KBM-7 (cell line): ENCODE results near the gene PARD3.

Experiments
- DNase-seq: peaks from one replicate; pipeline ENCODE4 v3.0.0-alpha.2; 2015
- in situ Hi-C: fragments of 300-500 bp; cut with MboI; formaldehyde crosslinking; loops from 2 replicates; pipeline ENCODE4 v1.14.3; 2020; ENCODE audit warnings: low sequenced_read_pairs, low pct_unique_long_range_greater_than_20kb, mixed read lengths

Gene PARD3

DNA sequence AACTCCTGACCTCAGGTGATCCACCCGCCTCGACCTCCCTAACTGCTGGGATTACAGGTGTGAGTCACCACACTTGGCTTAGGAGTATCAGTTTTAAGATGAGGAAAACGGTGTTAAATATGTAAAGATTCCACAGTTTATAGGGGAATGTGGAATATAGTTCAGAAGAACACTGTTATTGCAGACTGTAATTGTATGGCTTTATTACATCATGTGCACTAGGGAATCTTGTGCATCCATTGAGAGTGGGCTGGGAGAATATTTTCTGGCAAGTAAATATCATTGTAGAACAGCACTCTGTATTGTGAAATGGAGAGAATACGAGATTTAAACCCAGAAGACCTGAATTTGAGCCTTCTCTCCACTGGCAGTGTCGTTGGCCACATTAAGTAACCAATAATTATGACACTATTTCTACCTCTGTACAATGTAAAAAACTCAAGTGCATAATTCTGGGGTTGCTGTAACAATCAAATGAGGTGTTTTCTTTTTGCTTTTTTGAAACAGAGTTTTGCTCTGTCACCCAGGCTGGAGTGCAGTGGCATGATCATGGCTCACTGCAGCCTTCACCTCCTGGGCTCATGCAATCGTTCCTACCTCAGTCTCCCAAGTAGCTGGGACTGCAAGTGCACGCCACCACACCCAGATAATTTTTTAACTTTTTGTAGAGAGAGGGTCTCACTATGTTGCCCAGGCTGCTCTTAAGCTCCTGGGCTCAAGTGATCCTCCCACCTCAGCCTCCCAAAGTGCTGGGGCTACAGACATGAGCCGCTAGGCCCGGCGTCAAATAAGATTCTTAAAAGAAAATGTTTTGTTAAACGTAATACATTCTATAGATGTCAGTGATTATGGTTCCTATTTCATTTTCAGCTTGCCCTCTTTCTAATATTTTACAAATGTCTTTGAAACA, 12.0 kb upstream of the PARD3 start:
- no peak for DNase-seq
- in situ Hi-C loops: no loop called here

DNA sequence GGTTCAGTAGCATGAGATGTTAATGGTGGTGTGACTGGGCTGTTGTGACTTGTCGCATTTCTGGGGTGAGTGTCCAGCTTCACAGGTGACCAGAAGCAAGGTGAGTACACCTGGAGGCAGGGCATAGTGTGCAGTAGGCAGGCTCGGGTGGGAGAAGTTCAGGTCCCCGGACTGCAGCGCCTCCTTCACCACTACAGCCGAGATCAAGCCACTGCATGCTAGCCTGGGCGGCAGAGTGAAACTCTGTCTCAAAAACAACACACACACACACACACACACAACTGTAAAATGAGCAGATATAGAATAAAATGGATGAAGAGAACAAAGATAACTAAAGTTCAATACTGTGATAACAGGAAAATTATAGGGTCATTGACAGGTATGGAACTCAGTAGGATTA, 11.1 kb upstream of the PARD3 start:
- DNase-seq: no peak
- in situ Hi-C loops: no loop called here

DNA sequence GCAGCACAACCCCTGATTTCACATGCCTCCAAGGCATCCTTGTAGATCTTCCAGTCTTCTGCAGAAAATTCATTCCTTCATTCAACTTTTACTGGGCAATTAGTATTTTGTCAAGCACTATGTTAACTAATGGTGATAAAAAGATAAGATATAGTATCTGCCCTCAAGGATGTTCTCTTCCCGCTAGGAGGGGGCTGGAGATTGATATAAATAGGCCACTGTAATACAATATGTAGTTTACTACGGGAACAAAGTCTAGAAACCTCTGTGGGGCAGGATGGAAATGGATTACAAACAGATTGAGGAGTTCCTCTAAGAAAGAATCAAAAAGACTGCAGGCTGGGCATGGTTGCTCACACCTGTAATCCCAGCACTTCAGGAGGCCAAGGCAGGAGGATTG, 10.3 kb upstream of the PARD3 start:
- no peak for DNase-seq
- in situ Hi-C loops: no loop called here

DNA sequence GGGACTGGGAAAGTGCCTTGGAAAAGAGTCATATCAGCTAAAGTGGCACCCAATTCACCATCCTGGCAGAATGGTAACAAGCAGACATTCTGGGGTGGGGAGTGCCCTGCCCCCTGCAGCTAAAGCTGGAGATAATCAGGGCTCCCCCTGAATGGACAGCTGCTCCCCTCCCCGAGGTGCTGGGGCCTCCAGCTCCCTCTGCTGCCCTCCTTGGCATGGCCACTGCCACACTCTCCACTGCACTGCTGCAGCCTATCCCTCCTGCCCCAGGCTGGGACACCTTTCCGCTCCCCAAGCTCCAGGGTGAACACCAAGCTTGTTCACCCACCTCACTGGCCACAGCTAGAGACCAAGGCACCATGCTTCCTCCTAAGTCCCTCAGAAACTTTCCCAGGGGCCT, 9.8 kb upstream of the PARD3 start:
- DNase-seq: no peak
- in situ Hi-C loops: no loop called here

DNA sequence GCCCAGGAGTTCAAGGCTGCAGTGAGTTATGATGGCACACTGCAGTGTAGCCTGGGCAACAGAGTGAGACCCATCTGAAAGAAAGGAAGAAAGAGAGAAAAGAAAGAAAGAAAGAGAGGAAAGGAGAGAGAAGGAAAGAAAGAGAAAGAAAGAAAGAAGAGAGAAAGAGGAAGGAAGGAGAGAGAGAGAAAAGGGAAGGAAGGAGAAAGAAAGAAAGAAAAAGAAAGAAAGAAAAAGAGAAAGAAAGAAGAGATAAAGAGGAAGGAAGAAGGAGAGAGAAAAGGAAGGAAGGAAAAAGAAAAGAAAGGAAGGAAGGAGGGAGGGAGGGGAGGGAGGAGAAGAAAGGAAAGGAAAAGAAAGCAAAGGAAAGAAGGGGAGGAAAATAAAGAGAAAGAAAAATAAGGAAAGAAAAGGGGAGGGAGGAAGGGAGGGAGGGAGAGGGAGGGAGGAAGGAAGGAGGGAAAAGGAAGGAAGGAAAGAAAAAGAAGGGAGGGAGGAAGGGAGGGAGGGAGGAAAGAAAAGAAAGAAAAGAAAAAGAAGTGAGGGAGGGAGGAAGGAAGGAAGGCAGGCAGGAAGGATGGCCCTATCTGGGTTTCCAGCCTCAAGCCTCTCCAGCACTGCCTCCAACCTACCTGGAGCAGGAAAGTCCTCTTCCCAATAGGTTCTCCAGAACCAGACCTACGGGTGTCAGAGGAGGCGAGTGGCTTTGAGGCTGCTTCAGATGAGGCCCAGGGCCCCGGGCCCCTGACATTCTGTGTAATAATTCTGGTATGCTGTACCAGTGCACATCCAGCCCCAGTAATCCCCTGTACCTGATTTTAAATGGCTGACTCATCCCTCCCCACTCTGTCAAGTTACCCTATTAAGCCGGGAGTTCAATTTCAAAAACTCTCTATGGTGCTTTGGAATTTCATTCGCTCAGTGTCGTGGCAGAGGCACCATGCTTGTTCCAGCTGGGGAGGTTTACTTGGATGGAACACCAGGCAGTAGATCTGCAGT, 6.8 kb upstream of the PARD3 start:
- DNase-seq: no peak
- in situ Hi-C loops: no loop called here

DNA sequence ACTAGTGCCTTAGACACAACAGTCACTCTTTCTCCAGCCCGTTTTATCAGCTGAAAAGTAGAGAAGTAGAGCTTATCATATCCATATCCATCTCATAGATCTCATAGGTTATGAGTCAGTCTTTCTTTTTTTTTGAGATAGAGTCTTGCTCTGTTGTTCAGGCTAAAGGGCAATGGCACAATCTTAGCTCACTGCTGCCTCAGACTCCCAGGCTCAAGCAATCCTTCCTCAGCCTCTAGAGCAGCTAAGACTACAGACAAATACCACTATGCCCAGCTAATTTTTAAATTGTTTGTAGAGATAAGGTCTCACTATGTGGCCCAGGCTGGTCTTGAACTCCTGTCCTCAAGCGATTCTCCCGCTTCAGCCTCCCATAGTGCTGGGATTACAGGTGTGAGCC, 2.5 kb upstream of the PARD3 start:
- DNase-seq: no peak
- in situ Hi-C loops: no loop called here

DNA sequence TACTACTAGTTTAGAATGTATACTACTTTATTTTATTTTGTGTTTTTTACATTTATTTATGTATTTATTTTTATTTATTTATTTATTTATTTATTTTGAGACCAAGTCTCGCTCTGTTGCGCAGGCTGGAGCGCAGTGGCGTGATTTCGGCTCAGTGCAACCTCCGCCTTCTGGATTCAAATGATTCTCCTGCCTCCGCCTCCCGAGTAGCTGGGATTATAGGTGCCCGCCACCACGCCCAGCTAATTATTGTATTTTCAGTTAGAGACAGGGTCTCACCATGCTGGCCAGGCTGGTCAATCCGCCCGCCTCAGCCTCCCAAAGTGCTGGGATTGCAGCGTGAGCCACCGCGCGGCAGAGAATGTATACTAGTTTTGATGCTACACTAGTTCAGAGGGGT, 2.0 kb upstream of the PARD3 start:
- DNase-seq: no peak
- in situ Hi-C loops: no loop called here

DNA sequence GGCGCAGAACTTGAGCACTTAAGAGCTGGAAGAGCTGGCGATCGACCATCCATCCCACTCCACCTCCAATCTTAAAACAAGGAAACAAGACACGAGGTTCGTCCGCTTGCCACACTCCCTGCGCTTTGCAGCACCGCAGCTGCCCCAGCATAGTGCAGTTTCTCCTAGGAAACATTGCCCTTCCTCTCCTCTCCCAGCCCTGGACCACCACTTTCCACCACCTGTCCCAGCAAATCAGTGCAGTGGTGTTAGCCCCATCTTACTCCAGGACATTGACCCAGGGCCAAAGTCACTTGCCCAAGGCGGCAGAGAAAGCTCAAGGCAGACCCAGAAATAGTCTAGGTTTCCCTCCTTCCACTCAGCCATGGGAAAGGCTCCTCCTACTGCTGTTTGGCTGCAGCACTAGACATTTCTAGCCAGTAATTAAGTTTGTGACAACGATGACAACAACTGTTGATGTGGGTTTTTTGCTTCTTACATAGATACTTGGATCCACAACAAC, 1.5 kb upstream of the PARD3 start:
- DNase-seq: no peak
- in situ Hi-C loops: no loop called here

DNA sequence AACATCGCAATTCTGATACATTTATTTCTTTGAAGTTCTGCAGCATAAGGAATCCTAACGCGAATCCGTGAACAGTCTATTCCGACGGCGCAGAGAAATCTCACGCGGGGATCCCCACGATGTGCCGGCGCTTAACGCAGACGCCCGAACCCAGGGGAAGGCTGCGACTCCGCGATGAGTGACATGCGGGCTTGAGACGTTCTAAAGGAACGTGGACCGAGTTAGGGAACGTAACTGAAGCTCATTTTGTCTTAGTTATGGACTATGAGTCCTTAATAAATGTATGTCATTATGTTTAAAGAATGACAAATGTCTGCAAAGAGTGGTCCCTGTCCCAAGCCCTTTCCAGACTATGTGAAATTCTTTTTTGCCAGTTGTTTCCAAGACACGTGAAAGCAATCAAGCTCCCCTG, 995 bp upstream of the PARD3 start:
- in situ Hi-C loops: no loop called here
- DNase-seq: no peak

DNA sequence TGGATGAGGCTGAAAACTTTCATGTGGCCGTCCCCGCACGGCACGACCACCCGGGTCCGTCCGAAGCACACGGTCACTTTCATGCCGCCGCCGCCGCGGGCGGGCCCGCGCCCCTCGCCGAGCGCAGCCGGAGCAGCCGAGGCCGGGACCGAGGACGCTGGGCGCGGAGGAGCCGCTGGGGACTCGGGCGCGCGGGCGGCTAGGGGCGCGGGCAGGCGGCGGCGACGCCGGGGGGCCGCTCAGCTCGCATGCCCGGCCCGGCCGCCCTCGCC, 247 bp downstream of the PARD3 start:
- DNase-seq: no peak
- in situ Hi-C loops: no loop called here

DNA sequence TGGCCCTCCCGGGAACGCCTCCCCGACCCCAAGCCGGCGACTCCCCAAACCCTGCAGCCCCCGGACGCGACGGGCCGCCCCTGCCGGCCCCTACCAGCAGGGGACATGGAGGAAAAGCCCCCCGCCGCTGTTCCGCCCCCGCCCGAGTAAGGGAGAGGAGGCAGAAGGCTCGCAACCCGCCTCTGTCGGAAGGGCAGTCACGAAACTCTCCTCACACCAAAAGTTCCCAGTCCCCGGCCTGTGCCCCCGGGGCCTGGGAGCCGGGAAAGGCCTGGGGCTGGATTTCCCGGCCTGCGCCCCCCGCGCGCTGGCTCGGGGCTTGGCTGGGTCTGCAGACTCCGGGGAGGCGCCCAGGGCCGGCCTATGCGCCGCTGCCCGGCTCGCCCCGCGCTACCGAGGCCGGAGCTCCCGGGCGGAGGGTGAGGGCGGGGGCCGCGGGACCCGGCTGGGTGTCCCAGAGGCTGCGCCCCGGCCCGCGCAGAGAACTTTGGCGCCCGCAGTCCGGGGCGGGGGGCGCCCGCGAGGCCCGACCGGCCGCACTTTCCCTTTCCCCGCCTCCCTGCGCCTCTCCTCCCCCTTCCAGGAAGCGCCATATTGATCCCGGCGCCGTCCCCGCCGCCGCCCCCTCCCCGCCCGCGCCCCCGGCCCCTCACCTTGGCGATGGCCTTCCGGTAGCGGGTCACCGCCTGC, 728 bp downstream of the PARD3 start:
- in situ Hi-C loops: no loop called here
- DNase-seq: peak; percentile 34

DNA sequence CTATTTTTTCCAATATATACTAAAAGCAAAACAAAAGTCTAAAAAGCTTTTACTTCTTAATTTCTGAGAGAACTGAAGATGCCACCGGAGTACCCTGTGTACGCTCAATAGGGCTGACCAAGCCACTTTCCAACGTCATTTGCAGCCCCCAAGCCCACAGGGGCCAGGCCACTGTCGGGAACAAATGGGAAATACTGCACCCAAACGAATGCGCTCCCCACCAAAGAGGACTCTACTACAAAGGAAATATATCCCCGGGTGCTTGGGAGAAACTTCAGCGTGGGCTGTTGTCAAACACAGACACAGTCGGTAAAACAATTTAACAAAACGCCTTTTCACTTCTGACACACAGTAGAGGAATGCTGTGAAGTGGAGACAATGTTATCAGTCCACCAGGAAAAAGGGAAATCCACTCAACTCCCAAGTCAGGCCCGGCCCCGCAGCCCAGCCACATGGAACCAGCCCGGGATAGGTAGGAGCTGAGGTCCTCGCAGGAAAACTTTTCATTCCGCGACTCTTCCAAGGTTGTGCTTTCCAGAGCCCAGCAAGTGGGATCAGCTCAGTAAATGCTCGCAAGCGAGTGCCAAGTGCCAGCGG, 1.4 kb downstream of the PARD3 start:
- DNase-seq: no peak
- in situ Hi-C loops: no loop called here

DNA sequence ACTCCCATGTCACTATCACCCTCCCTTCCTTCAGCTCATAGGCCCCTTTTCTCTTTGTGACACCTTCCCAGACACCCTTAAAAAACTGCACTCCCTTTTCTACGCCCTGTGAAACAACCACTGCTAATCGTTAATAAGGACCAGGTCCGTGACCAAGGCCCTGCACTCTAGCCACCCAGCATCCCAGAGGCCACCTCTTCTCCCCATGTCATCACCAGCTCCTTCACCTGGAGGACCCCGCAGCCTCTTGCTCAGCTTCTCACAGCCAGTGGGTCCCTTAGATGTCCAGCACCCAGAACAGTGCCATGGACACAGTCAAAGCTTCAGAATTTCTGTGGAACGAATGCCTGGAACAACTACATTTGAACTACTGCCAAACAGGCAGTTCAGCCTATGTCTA, 2.3 kb downstream of the PARD3 start:
- in situ Hi-C loops: no loop called here
- no peak for DNase-seq

DNA sequence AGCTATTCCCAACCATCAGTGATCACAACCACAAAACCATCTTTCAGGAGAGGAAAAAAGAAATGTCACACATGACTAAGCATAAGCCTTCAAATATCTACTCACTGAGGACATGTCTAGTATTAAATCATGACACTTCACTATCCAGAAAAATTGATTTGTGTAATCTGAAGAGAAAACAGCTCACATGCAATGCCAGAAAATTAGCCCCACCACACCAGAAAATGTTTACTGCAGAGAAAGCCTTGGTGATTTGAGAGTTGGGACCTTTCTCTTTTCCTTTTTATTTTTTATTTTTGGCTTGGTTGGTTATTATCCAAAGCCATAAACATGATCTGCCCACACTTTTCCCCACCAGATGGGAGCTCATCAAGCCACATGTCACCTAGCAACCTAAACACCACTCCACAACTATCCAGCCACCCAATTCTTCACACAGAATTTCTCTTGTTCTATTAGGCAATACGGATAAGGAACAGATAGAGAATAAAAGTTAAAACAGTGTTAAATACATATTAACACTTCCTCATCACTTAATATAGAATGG, 3.1 kb downstream of the PARD3 start:
- peak; percentile 27 for DNase-seq

DNA sequence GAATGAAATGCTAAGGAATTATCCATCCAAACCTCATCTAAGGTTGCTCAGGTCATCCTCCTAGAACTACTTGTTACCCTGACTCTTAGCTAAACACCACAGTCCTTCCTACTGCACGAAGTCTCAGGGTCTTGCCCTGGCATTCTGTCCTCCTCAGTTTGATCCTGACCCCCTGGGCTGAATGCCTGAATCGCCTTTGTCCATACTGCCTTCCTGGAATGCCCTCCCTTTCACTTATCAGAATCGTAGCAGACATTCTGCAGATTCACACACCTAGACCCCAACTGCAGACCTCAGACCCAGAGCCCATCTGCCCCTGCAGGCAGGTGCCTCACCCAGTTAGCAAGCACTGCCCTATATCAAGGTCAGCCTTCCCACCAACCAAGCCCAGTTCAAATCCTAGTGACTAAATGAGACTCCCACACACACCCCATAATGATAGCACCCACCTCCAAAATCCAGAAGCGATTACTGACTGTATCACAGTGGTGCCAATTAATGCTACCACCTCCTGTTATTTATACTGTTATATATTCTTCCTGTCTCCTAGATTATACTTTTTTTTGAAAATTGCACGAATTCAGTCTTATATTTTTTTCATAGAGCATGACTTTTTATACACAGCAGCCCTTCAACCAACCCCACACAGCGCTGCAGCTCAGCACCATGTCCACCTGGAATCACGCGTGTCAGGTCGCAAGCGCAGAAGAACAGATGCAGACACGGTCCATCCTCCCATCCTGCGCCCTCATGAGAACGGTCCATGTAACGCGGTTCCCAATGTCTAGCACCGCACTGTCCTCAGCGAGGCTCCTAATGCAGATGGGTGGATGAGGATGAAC, 3.7 kb downstream of the PARD3 start:
- DNase-seq: no peak
- in situ Hi-C loops: no loop called here

More for the DNA sequence above, 3.1 kb downstream of the PARD3 start:
- in situ Hi-C loops: no loop called here

DNA sequence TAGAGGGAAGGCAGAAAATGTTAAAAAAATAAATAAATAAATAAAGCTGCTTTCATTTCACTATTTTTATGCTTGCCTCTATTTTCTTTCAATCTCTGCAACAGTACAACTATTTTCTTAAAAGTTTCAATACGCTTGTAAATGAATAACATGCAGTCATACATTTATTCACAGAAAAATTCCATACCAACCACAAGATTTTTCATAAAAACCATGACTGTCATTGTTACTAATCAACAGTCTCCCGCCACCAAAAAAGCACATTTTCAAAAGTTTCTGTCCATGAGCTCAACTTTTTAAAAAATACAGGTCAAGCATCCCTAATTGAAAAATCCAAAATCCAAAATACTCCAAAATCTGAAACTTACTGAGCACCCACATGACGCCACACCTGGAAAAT, 5.3 kb downstream of the PARD3 start:
- in situ Hi-C loops: no loop called here
- DNase-seq: no peak

DNA sequence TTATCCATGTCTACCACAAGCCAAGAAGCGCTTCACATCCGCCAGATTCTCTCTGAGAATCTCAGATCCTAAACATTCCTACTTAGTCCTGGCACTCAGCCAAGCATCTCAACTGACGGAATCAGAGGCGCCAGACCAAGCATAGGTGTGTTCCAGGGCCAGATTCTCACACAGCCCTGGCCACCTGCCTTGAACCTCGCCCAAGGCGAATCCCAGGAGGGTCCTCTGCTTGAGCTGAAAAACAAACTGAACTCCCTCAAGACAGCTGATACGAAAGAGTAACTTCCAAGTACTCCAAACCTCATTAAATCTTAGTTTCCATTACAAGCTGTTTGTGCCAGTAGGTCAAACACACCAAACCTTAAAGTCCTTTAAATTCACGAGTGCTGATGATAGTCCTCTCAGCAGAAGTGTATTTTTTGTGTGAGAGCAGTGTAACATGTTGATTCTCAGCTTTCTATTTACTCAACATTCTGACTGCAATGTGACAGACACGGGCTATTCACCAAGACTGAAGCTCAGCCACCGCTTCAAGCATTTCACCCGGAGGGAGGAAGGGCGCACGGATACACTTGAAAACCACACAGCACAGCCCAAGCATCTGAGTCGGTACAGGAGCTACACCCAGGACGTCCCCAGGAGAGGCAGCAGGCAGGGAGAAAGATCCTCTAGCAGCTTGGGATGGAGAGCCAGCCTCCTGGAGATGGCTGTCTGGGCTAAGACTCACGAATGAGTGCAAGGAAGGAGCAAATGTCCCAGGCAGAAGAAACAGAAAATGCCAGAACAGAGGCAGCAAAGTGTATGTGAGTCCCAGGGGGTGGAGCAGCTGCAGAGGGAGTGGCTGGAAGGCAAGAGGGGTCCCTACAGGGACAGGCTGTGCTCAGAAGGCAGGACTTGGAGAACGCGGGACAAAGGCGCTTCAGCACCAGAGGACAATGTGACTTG, 6.0 kb downstream of the PARD3 start:
- in situ Hi-C loops: no loop called here
- no peak for DNase-seq
